ENCODE data around the gene SCUBE1. TPM values are rescaled to one million over a fixed set of nuclear protein-coding genes. Genes with fewer than 3 reads are reported as not detected.

SCUBE1 gene
- total and polyA plus RNA-seq, 2 donors from 2014 or later: 2.3 to 7.1 TPM

- intact Hi-C loops (cut with DNase I): no loop called here
- Histone ChIP-seq H3K4me1 (ENCODE audit: control insufficient read depth in 2 of 3, insufficient read depth in 2 of 3, low read depth in 1 of 3, low read length in 3 of 3) (peaks cover 0 to 2% (median 0%) of the 10 kb centered on the region in 3 donors), H3K36me3 (ENCODE audit: control insufficient read depth in 2 of 3, insufficient read depth in 3 of 3, low read length in 3 of 3) (no peaks in the 10 kb centered on the region), H3K4me3 (ENCODE audit: low read length in 3 of 3) (peak overlapping the region in 1 of 3 donors; percentile 20), H3K27ac (ENCODE audit: low read depth in 2 of 2, low read length in 2 of 2) (no peak overlapping the region), H3K27me3 (ENCODE audit: control insufficient read depth, insufficient read depth, low read length) (peaks cover 2% of the 10 kb centered on the region), H3K9ac (ENCODE audit: low read length in 3 of 3) (no peak overlapping the region), H3K9me3 (ENCODE audit: control insufficient read depth in 2 of 3, insufficient read depth in 1 of 3, low read length in 3 of 3) (no peaks in the 10 kb centered on the region)
- no peak for FAIRE-seq
- DNase-seq: no peak
- no peak for TF ChIP-seq CTCF (IDR thresholded peaks at IDR 0.05; ENCODE audit: borderline replicate concordance, extremely low read depth, insufficient read depth)
Observed at GRCh38 chr22:43342347-43343261, 568 bp downstream of the SCUBE1 start.

- H3K27me3 ChIP-seq (ENCODE audit: control insufficient read depth, insufficient read depth, low read length): peaks cover 2% of the 10 kb centered on the region
- H3K9ac ChIP-seq (ENCODE audit: low read length in 3 of 3): no peak overlapping the region
- DNase-seq: no peak
- FAIRE-seq: no peak
- no peak overlapping the region for H3K4me3 ChIP-seq (ENCODE audit: low read length in 3 of 3)
- intact Hi-C loops (cut with DNase I): no loop called here
- no peak overlapping the region for H3K27ac ChIP-seq (ENCODE audit: low read depth in 2 of 2, low read length in 2 of 2)
- no peak for TF ChIP-seq CTCF (IDR thresholded peaks at IDR 0.05; ENCODE audit: borderline replicate concordance, extremely low read depth, insufficient read depth)
- H3K9me3 ChIP-seq (ENCODE audit: control insufficient read depth in 2 of 3, insufficient read depth in 1 of 3, low read length in 3 of 3): no peaks in the 10 kb centered on the region
- no peaks in the 10 kb centered on the region for H3K36me3 ChIP-seq (ENCODE audit: control insufficient read depth in 2 of 3, insufficient read depth in 3 of 3, low read length in 3 of 3)
- peaks cover 0 to 2% (median 0%) of the 10 kb centered on the region in 3 donors for H3K4me1 ChIP-seq (ENCODE audit: control insufficient read depth in 2 of 3, insufficient read depth in 2 of 3, low read depth in 1 of 3, low read length in 3 of 3)
Observed at GRCh38 chr22:43341565-43341964, 1.6 kb downstream of the SCUBE1 start.

- intact Hi-C loops (cut with DNase I): no loop called here
- peaks cover 0 to 2% (median 0%) of the 10 kb centered on the region in 3 donors for H3K9me3 ChIP-seq (ENCODE audit: control insufficient read depth in 2 of 3, insufficient read depth in 1 of 3, low read length in 3 of 3)
- TF ChIP-seq CTCF (IDR thresholded peaks at IDR 0.05; ENCODE audit: borderline replicate concordance, extremely low read depth, insufficient read depth): no peak
- DNase-seq: no peak
- no peak overlapping the region for H3K27ac ChIP-seq (ENCODE audit: low read depth in 2 of 2, low read length in 2 of 2)
- H3K4me3 ChIP-seq (ENCODE audit: low read length in 3 of 3): no peak overlapping the region
- no peak overlapping the region for H3K9ac ChIP-seq (ENCODE audit: low read length in 3 of 3)
- H3K4me1 ChIP-seq (ENCODE audit: control insufficient read depth in 2 of 3, insufficient read depth in 2 of 3, low read depth in 1 of 3, low read length in 3 of 3): peaks cover 0 to 2% (median 0%) of the 10 kb centered on the region in 3 donors
- H3K27me3 ChIP-seq (ENCODE audit: control insufficient read depth, insufficient read depth, low read length): no peaks in the 10 kb centered on the region
- no peak for FAIRE-seq
- peaks cover 0 to 3% (median 0%) of the 10 kb centered on the region in 3 donors for H3K36me3 ChIP-seq (ENCODE audit: control insufficient read depth in 2 of 3, insufficient read depth in 3 of 3, low read length in 3 of 3)
Observed at GRCh38 chr22:43338766-43339345, 4.3 kb downstream of the SCUBE1 start.

All from kidney (tissue), 14 donors.